Bone marrow (tissue), 2 donors: ENCODE results near the gene SVEP1.

Experiments used
- DNase-seq, 2 donors: peaks; one replicate each; lab custom pipeline; 2025; lab: John Stamatoyannopoulos, UW

Gene SVEP1

DNA sequence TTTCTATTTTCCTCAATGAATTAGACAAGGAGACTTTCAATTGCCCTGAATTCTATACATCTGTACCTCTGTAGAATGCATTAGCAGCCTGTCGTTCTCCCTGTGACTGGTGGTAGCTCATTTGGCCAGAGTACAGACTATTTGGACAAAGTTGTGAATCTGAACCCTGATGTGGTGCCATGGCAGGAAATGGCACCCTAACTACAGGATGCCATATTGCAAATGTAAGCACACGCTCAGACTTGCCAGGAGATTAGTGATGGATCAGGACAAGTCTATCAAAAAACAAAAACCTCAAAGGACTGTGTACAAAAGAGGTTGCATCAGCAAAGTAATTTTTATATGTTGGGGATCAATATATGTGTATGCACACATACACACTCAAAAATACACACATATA is 58.3 kb downstream of the SVEP1 start:
- DNase-seq = no peak

DNA sequence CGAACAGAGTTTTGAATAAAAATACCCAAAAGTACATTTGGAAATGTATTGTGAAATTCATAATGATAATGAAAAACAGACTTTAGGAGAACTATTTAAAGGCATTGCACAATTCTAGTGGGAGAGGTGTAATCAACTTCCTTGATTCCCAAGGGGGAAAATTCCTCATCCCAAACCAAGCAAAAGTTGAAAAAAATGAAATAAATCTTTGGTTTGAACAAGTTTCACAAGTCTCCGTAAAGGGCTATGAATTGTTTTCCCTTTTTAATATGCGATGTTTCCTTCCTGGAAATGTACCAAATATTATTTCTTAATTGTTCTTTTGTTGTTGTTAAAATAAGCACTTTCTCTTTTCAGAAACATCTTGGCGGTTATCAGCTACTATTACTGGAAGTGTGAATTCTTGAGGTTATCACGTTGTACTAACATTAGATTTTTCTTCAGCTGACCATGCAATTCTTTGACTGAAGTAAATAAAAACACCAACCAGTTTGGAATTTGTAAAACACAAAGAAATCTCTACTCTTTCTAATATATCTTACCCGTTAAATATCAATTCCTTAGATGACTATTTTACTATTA is 59.3 kb downstream of the SVEP1 start:
- DNase-seq = no peak

DNA sequence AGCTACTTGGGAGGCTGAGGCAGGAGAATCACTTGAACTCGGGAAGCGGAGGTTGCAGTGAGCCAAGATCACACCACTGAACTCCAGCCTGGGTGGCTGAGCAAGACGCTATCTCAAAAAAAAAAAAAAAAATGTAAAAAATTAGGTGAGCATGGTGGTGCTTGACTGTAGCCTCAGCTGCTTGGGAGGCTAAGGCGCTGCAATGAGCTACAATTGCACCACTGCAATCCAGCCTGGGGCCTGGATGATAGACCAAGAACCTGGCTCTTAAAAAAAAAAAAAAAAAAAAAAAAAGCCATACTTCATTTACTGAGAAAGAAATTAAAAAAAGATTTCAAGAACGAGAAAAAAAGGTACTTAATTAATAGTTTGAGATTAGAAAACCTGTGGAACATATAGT is 62.1 kb downstream of the SVEP1 start:
- DNase-seq = no peak

DNA sequence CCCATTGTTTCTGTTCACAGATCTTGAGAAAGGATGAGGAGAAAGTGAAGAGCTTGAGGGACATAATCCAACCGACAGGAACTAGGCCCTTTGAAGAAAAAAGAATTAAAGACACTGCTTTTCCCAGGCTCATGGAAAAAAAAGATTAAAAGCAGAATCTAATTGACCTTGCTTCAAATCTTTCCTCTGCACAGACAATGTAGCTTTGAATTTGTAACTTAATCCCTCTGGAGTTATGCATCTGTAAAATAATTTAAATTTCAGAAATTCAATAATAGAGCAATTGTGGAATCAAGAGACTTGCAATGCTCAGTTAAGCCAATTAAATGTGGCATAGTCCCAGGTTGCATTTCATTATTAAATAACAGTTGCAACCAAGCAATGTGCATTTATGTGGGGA is 64.6 kb downstream of the SVEP1 start:
- DNase-seq = no peak

DNA sequence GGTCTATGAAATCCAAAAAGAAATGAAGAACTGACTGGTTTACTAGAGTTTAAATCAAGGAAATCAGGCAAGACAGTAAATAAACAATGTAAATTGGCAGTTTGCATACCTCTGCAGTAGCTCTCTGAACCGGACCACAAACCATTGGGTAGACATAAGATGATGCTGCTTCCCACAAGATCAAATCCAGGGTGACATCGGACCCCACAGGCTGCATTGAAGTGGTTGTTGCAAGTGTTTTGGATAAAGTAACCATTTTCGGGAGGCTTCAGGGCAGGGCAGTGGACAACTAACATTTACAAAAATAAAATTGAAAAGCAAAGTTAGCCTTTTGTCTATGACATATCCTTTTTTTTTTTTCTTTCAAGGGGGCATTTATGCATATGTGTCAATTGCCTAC is 66.7 kb downstream of the SVEP1 start:
- DNase-seq = no peak

DNA sequence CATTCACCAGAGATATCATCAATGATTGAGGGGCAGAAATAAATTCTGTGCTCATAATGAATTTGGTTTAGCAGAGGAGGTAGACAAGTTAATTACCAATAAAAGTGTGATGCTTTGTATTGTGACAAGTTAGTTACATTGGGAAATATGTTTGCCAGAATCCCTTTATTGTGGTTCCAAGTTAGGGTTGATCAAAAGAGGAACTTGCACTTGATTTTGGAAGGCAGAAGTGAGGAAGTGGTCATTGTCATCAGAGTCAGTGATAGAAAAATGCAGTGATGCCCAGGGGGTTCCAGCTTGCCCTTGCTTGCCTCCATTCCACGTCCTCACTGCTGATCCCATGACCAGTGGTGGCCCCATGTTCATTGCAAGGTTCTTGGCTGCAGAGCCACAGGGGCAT is 69.7 kb downstream of the SVEP1 start:
- no peak for DNase-seq

DNA sequence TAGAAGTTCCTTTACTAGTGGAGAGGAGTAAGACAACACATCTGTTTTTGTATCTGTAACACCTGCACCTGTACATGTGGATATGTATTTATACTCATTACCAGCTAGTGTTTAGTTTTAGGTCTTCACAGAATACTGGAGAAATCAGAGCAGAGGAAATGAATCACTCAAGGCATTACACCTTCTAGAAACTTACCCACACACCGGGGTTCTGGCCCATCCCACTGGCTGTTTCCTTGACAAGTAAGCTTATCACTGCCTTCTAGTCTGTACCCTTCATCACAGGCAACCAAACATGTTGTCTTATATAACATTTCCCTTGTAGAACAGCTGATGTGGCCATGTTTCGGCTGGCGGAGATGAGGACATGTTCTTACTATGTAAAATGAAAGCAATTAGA is 76.7 kb downstream of the SVEP1 start:
- no peak for DNase-seq

DNA sequence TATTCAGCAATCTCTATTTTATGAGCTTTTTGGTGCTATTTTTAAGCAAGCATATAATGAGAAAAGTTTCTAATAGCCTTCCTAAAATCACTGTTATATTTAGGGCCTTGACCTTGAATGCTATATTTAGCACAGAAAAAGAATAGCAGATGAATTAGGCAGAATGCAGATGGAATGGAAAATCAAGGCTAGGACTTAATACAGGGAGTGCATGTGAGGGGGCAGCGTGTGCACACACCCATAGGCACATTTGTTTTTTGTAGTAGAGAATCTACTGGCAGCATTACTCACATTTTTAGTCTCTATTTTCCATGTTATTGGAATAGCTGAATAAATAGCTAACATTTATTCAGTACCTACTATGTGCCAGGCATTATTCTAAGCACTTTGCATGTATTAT is 79.9 kb downstream of the SVEP1 start:
- no peak for DNase-seq

DNA sequence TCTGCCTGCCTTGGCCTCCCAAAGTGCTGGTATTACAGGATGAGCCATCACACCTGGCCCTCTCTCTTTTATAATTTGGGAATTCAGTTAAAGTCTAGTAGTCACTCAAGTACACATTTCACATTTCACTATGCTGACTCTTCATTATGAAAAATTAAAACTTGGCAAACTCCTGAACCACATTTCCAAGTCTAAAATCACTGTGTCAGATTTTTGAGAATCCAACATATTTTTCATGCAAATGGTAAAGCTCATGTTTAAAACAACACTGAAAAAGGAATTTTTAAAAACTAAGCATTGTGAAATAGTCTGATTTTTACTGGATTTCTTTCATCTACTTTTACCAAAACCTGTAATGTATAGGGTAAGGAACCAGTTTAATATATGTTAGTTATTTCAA is 92.3 kb downstream of the SVEP1 start:
- no peak for DNase-seq

DNA sequence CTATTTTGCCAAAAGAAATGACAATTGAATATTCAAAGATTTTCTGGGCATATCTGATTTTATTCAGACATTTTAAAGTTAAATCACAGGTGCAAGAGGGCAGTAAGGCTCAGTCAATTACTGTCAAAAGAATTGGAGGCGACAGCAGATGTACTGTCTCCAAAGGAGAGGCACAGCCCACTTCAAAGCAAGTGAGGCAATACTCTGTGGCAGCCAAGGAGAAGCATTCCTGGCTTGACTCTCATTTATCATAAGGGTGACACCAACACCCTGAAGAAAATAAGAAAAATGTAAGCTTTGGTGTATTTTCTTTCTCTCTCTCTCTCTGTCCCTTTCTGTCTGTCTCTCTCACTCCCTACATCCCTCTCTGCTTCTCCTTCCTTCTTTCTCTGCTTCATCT is 93.3 kb downstream of the SVEP1 start:
- no peak for DNase-seq

DNA sequence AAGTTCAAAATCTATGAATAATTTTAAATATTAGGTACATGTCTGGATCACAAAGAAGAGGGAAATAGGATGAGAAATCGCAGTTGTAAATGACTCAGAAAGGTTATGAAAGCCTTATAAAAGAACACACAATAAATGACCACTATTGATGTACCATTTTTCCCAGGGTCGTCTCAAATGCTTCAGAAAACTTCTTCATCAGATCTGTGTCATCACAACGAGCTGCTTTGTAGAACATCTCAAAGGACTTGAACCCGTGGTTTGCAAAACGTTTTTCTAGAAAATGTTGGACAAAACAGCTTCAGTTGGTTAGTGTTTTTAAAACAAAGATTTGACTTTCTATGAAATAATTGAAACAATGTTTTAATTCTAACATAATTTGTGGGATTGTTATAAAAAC is 100.1 kb downstream of the SVEP1 start:
- no peak for DNase-seq

DNA sequence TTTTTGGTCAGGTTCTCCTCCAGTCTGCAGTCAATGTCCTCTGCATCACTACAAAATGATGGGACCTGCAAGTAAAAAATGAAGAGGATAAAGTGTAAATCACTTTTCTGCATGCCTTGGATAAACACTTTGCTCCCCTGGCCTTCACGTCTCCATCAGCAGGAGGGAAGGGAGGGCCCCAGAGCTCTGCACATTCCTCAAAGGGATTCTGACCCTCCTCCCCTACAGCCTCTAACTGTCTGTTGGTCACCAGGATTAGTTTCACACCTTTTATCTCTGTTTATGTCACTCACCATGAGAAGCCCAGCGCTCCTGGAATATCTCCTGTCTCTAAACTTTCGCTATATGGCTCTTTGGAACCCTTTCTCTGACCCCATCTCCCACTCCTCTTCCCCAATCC is 103.3 kb downstream of the SVEP1 start:
- no peak for DNase-seq

DNA sequence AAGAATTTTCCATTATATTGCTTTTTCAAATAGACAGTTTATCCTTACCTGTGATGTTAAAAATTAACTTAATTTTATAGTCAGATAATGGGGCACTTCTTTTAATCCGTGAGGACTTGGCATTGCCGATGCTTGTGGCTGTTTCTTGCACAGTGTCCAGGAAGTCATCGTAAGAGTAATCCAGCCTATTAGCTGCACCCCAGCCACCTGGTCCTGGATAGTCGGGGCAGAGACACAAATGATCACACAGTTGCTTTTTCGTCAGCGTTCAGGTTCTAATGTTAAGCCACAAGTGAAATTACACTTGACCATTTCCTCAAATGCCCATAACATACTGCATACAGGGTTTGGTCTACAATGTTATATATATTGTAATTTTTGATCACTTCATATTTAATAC is 107.4 kb downstream of the SVEP1 start:
- no peak for DNase-seq

DNA sequence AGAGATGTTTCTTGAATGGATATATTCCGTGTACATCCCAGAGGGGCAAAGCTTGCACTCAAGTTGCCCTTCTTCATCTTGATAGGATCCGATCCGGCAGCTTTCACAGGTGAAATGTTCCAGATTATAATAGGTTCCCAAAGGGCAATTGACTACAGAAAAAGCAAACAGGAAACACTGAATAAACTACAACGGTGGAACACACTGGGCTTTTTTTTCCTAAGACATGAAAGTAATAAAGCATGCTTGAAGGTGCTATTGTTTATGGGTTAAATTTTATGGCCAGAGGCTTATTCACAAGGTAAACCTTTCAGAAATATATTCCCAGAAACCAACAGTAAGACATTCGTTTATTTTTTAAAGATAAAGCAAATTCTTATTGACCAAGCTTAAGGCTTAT is 110.6 kb downstream of the SVEP1 start:
- no peak for DNase-seq

DNA sequence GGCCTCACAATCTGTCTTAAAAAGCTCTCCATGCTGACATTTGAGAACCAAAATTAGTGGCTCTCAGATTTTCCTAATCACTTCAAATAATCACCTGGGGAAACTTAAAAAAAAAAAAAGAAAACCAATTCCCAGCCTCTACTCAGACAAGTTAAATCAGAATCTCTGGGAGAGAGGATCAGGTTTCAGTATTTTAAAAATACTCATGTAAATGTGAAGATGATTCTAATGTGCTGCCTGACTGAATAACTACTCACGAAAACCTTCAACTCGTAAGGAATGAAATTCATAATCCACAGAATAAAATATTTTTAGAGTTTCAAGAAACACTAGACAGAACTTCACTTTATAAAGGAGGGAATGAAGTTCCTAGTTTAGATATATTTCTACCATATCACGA is 114.4 kb downstream of the SVEP1 start:
- no peak for DNase-seq

DNA sequence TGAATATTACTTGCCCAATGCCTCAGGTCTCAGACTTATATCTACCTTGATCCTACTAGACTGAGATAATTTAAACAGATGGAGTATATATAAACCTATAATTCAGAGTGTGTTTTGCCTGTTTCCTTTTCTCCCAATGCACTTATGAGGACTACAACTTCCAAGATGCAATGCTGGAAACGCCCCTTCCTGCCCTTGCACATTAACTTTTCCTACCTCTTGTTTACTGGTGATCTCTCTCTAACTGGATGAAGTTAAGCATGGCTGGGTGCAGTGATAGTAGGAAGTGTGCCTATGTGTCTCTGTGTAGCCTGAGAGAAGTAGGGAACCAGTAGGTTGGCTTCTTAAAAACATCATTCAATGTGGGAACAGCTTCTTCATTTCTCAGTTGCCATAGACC is 115.2 kb downstream of the SVEP1 start:
- DNase-seq = no peak

DNA sequence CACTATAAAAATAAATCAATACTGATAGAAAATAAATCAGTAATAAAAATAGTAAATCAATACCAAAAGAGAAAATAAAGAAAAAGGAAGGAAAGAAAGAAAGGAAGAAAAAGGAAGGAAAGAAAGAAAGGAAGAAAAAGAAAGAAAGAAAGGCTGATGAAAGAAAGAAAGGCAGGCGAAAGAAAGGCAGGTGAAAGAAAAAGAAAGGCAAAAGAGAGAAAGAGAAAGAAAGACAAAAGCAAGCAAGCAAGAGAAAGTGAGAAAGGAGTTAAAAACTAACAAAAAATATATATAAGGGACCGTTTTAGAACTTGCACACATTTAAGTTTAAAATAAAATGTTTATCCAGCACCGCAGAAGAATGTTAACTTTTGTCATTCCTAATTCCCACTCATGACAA is 116.0 kb downstream of the SVEP1 start:
- DNase-seq = no peak

DNA sequence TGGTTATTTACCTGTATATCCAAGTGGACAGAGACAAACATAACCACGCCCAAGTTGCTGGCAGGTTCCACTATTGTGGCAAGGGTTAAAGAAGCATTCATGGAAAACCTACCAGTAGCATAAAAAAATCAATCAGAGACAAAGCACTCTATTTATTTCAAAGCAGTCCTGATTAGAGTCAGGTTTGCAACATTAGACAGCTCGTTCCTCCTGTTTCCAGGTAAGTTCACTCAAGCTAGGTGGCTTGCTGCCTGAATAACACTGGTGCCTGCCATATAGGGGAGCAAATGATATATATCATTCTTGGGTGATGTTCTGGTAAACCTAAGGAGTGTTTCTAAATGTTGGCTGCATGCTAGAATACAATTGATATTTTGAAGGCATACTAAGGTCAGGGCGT is 122.3 kb downstream of the SVEP1 start:
- no peak for DNase-seq

DNA sequence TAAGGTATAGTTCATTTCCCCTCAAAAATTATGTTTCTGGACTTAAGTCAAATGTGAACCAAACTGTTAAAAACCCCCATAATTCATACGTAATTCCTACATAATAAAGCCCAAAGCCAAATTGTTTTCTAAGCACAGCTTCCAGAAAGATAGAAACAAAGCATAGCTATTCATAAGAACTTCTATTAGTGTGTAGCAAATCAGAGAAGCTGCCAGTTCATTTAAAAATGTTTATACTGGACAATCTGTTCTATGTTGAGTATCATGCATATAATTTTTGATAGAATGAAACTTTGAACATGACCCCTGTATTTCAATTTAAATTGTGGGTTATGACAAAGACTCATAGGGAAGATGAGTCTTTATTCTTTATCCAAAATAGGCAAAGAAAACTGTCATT is 122.9 kb downstream of the SVEP1 start:
- no peak for DNase-seq

DNA sequence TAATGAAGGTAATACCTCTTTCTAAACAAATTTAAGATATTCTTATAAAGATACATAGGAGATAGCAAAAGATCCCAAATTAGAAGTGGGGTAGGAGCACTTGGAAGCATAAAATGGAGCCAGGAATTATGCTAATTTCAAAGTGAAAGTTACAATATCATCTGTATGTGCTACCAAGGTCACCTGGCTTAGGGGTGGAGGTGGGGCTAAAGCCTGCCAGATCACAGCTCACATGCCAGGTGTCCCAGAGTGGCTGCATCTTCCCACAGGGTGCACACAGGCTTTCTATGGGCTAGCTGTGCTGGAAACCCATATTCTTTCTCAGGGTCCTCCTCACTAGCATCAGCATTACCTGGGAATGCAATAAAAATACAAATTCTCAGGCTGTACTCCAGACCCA is 123.7 kb downstream of the SVEP1 start:
- no peak for DNase-seq

DNA sequence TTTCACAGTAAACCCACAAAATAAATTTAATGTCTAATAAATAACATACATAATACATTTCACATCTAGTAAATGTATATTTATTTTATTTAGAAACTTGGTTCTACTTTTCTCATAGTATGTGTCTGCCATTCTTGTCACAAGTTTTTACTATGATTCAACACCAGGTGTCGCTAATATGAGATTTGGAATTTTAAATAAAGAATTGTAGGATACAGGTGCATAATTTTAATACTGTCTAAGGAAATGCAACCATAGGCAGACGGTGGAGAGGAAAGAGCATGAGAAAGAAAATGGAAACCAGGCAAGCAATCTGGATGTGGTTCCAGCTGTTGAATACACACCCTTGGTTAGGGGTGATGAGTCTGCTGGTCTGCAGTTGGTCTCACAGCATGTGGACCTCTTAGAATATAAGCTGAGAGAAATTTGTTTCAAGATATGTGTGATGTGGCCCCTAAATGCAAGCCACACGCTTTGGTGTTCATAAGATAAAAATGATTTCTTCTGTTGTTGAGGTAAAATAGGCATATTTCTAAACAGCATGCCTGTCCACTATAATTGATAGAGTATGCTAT is 127.2 kb downstream of the SVEP1 start:
- DNase-seq = no peak

DNA sequence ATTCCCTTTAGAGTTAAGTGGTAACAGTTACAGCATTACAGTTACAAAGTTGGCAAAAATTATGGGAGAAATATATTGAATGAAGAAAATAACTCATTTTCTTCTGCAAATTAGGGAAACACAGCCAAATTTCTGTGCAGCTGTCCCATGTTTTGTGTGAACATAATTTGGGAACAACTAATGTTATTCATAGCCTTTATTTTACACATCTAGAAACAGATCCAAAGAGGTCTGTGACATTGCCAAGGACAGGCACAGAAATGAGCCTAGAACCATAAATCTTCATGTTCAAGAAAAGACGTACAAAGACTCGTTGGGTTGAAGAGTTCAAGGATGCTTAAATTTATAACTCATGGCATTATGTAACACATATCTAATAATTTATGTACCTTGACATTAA is 127.8 kb downstream of the SVEP1 start:
- no peak for DNase-seq

DNA sequence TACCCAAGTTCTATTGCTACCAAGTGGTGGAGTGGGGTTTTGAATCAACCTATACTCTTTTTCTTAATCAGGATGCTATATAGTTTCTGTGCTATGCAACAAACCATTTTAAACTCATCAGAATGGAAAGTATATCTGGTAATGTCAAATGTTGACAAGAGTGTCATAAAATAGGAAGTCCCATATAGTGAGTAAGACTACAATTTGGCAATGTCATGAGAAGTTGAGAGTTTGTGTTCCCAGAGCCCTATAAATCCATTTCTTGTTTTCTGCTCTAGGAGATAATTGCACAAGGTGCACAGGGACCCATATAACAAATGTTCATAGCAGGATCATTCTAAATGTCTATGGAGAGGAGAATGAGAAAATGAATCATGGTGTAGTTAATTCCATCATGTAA is 132.1 kb downstream of the SVEP1 start:
- DNase-seq = no peak

DNA sequence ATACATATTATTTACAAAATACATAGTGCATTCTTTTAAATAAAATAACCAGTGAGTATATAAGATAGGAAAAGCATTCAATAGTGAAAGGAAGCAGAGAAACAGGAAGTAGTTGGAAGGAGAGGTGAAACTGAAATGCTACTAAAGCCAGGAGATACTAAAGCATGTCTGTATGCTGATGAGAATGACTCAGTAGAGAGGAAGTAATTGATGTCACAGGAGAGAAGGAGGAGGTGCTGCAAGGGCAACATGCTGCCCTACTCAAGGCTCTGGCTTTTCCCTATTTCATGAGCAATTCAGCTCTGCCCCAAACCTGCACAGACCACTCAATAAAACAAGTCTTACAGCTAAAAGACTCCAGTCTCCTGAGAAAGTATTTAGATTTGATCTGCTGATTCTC is 133.4 kb downstream of the SVEP1 start:
- no peak for DNase-seq

DNA sequence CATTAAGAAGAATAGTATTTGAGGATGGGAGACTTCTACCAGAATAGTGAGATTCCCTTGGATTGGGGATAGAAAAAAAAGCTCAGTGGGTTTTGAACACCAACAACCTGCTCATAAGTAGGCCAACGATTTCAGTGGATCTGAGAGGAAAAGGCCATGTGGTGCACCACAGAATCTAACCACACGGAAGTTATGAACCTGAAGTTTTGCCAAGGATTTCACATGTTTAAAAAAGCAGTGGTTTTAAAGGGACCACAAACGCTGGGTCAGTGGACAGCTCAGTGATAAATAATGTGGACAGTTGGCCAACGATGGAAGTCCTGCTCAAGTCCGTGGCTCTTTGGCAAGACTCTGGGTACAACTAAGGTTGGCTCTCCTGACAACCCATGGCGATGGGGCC is 134.6 kb downstream of the SVEP1 start:
- no peak for DNase-seq
